HepG2 (cell line): ENCODE measurements around the gene BANP. TPM values are rescaled to one million over a fixed set of nuclear protein-coding genes. Genes with fewer than 3 reads are reported as not detected.
A peak's percentile ranks its signal among the peaks of the same experiment; 100 is the strongest.

Source experiments
- ATAC-seq: fragments of 200-7000 bp; cut with Tn5 transposase; 3 replicates; pipeline ENCODE4 v1.9.1; 2020; ENCODE audit warnings: mild to moderate bottlenecking, moderate library complexity
- BruUV-seq: library from RNA; stranded (reverse); fragments of 400-500 nt; replicated peaks from 2 replicates; lab custom pipeline; 2021; lab: Mats Ljungman, UMichigan
- CTCF ChIA-PET: fragments of 300-600 bp; formaldehyde crosslinking; extraction: SDS; loops from one replicate; lab custom pipeline; 2021; ENCODE audit warnings: low total read pairs, inconsistent platforms, low intra/inter-chr PET ratio; lab: Yijun Ruan, JAX
- POLR2A ChIA-PET: fragments of 350-600 bp; sonication (Branson Sonifier 250); formaldehyde crosslinking; loops from one replicate; lab custom pipeline; 2020; ENCODE audit warnings: antibody characterized with exemption, inconsistent platforms; lab: Yijun Ruan, JAX
- DNase-seq: peaks from one replicate; pipeline ENCODE4 v3.0.0-alpha.2; 2015; ENCODE audit warnings: low spot score
- FAIRE-seq: peaks from 3 replicates; lab custom pipeline; 2011; peaks lifted over from hg19 to GRCh38; lab: Jason Lieb, UNC
- H2AFZ ChIP-seq: one replicate; pipeline ENCODE4 v1.6.1; 2011; ENCODE audit warnings: low read length, inconsistent platforms
- H3K27ac ChIP-seq: fragments of 300-600 bp; 3 replicates; pipeline ENCODE4 v1.8.0; 2011; ENCODE audit warnings: mixed run types, mild to moderate bottlenecking, mixed read lengths, low read length, inconsistent platforms; ENCODE audit not compliant: insufficient read depth; ENCODE audit errors: extremely low read length
- H3K27me3 ChIP-seq, 2 experiments: fragments of 200-600 bp in 1 of 2; 2 replicates in 1 of 2; 3 replicates in 1 of 2; pipeline versions ENCODE4 v1.6.0 to v1.8.0; 2011; ENCODE audit warnings: low read length in 2 of 2, mild to moderate bottlenecking in 2 of 2, moderate library complexity in 2 of 2, inconsistent platforms in 1 of 2; ENCODE audit not compliant: insufficient read depth in 2 of 2, control insufficient read depth in 1 of 2
- H3K36me3 ChIP-seq, 2 experiments: fragments of 200-600 bp in 1 of 2; replicated peaks in 1 of 2; 2 replicates in 1 of 2; 3 replicates in 1 of 2; pipeline versions ENCODE4 v1.5.1 to v1.8.0; 2011; ENCODE audit warnings: low read length in 2 of 2, inconsistent platforms in 1 of 2; ENCODE audit not compliant: insufficient read depth in 2 of 2, control insufficient read depth in 1 of 2
- H3K4me1 ChIP-seq: 2 replicates; pipeline ENCODE4 v1.5.1; 2012; ENCODE audit warnings: low read length, inconsistent platforms; ENCODE audit not compliant: insufficient read depth
- H3K4me2 ChIP-seq: 2 replicates; pipeline ENCODE4 v1.6.0; 2011; ENCODE audit warnings: low read depth, low read length, inconsistent platforms
- H3K4me3 ChIP-seq, 3 experiments: fragments of 200-600 bp in 1 of 3; sonication (generic), shearing (Covaris generic) in 1 of 3; replicated peaks in 1 of 3; 2 replicates each; pipeline ENCODE4 v1.5.1; 2011 to 2016; ENCODE audit warnings: low read length in 3 of 3, inconsistent platforms in 2 of 3, low read depth in 2 of 3, mild to moderate bottlenecking in 2 of 3, control low read depth in 1 of 3, mixed read lengths in 1 of 3; ENCODE audit not compliant: insufficient read depth in 1 of 3
- H3K79me2 ChIP-seq: one replicate; pipeline ENCODE4 v1.6.1; 2011; ENCODE audit warnings: low read length, inconsistent platforms; ENCODE audit not compliant: insufficient read depth
- H3K9ac ChIP-seq: 2 replicates; pipeline ENCODE4 v1.6.0; 2011; ENCODE audit warnings: mild to moderate bottlenecking, low read depth, low read length, inconsistent platforms; ENCODE audit not compliant: insufficient read depth
- H3K9me3 ChIP-seq: 2 replicates; pipeline ENCODE4 v1.5.1; 2012; ENCODE audit warnings: mild to moderate bottlenecking, low read length
- H4K20me1 ChIP-seq: 2 replicates; pipeline ENCODE4 v1.6.0; 2011; ENCODE audit warnings: inconsistent platforms, mild to moderate bottlenecking, low read length, moderate library complexity; ENCODE audit not compliant: insufficient read depth
- MLXIP ChIP-seq: sonication (generic); formaldehyde crosslinking; IDR thresholded peaks from 2 replicates; pipeline ENCODE4 v1.9.0; 2021; ENCODE audit warnings: missing genetic modification reagents, borderline replicate concordance
- NR2F6 ChIP-seq, 2 experiments: IDR thresholded peaks; 2 replicates each; pipeline ENCODE4 v1.6.1; 2016; ENCODE audit warnings: antibody characterized with exemption in 1 of 2, mild to moderate bottlenecking in 1 of 2
- RERE ChIP-seq: IDR thresholded peaks from 2 replicates; pipeline ENCODE4 v1.6.1; 2016; ENCODE audit warnings: low read depth, missing genetic modification reagents, missing compliant biosample characterization
- ZNF512B ChIP-seq: sonication (generic); formaldehyde crosslinking; IDR thresholded peaks from 2 replicates; pipeline ENCODE4 v1.5.1; 2020; ENCODE audit warnings: missing genetic modification reagents, mild to moderate bottlenecking, borderline replicate concordance
- WGBS: methylation state at CpG from one replicate; pipeline ENCODE4 v1.1.6; 2017; ENCODE audit warnings: low lambda C conversion rate; 5-methylcytosine and 5-hydroxymethylcytosine counted together
- in situ Hi-C: cut with HindIII; loops from 2 replicates; pipeline ENCODE4 v1.10.0; 2017; ENCODE audit warnings: low pct_unique_long_range_greater_than_20kb; ENCODE audit not compliant: extremely low pct_ligation_motif_present
- intact Hi-C: fragments of 100-400 bp; cut with micrococcal nuclease; formaldehyde crosslinking; loops from one replicate; pipeline ENCODE4 v1.10.0; 2022; ENCODE audit not compliant: unreplicated experiment
- polyA plus RNA-seq, 8 experiments: library from polyadenylated mRNA; depleted of rRNA in 3 of 8; stranded (reverse) in 7 of 8; unstranded in 1 of 8; fragments of >200 nt; fragmentation: Illumina TruSeq in 4 of 8; extraction: Trizol in 4 of 8; gene quantifications; 2 replicates each; pipeline versions ENCODE4 v1.2.1 to v1.2.3, GENCODE V29; 2011 to 2016; ENCODE audit warnings: low read depth in 4 of 8, missing spikeins in 1 of 8, mixed read lengths in 1 of 8; ENCODE audit not compliant: insufficient read depth in 1 of 8
- total RNA-seq, 5 experiments: library from RNA; depleted of rRNA; stranded (reverse); fragments of >200 nt; fragmentation: Illumina TruSeq; extraction: Trizol; gene quantifications; 2 replicates each; pipeline ENCODE4 v1.2.3, GENCODE V29; 2016; ENCODE audit warnings: low read depth in 1 of 5

The BANP gene
- total and polyA plus RNA-seq, 2 of the 13 experiments (the other 11 are each of a cell fraction or from before 2014, with no cell fraction given): 20.2 to 23.8 TPM

- FAIRE-seq (no peak), DNase-seq (no peak), ATAC-seq (peak; percentile 90)
- peak overlapping the region; percentile 86 for H3K4me2 ChIP-seq
- H2AFZ ChIP-seq: no peak overlapping the region
- BruUV-seq: no TSS peak
- H4K20me1 ChIP-seq: no peaks in the 10 kb centered on the region
- ChIA-PET POLR2A (interaction anchor here (0.7 to 2.8 kb wide), 3 partner anchors 14 to 32 kb away, joined by 3 to 8 read pairs (median 3); partner anchors contain the start of gene BANP), CTCF (no interaction called here)
- in situ Hi-C loops: no loop called here
- H3K4me3 ChIP-seq: peak overlapping the region in 2 of 3 experiments; percentile 38 to 63; a peak in 2 of 6 replicates
- peaks cover 28% of the 10 kb centered on the region for H3K4me1 ChIP-seq
- H3K27ac ChIP-seq: peak overlapping the region; percentile 76
- H3K27me3 ChIP-seq: no peaks in the 10 kb centered on the region
- intact Hi-C loops: no loop called here
- H3K36me3 ChIP-seq: peaks cover 11 to 29% of the 10 kb centered on the region in 2 experiments; a peak in 4 of 5 replicates
- H3K79me2 ChIP-seq: no peaks in the 10 kb centered on the region
- TF ChIP-seq RERE (CRISPR knock-in tag) (no peak), NR2F6 (IDR thresholded peaks at IDR 0.05) (no peak), NR2F6 (CRISPR knock-in tag; IDR thresholded peaks at IDR 0.05) (no peak), MLXIP (CRISPR knock-in tag) (no peak), ZNF512B (no peak)
- H3K9ac ChIP-seq: no peak overlapping the region
- 52% methylated on average over 16 of the region's 17 CpGs for WGBS
- H3K9me3 ChIP-seq: no peaks in the 10 kb centered on the region
Measured at GRCh38 chr16:87982581-87983041, 31.4 kb downstream of the BANP start.
